GM19023 (cell line): Measurements from ENCODE around the gene USP32.

Source experiments
- ATAC-seq: cut with Tn5 transposase; IDR thresholded peaks from one replicate; pipeline ENCODE4 v1.9.1; 2021; ENCODE audit warnings: mild to moderate bottlenecking, moderate library complexity; ENCODE audit not compliant: unreplicated experiment

USP32 gene

GRCh38 chr17:60159479-60159866 is 232.5 kb downstream of the USP32 start:
- ATAC-seq: no peak

- ATAC-seq: no peak
These were observed 233.0 kb downstream of the USP32 start for GRCh38 chr17:60158751-60159478.

- ATAC-seq: no peak
These were observed 234.4 kb downstream of the USP32 start for GRCh38 chr17:60157487-60158040.

- ATAC-seq: no peak
These were observed 235.2 kb downstream of the USP32 start for GRCh38 chr17:60156746-60157145.

GRCh38 chr17:60155815-60156214 is 236.1 kb downstream of the USP32 start:
- ATAC-seq: no peak

- no peak for ATAC-seq
These were observed 236.5 kb downstream of the USP32 start for GRCh38 chr17:60155427-60155814.

- no peak for ATAC-seq
These were observed 237.1 kb downstream of the USP32 start for GRCh38 chr17:60154616-60155426.

GRCh38 chr17:60153606-60154390 is 238.1 kb downstream of the USP32 start:
- ATAC-seq: no peak

- no peak for ATAC-seq
These were observed 240.6 kb downstream of the USP32 start for GRCh38 chr17:60151355-60151754.

GRCh38 chr17:60149691-60150582 is 242.0 kb downstream of the USP32 start, which contains the start of gene CA4:
Gene CA4, plus strand, starts transcription at chr17:60149973. Its CDS starts 62 bp downstream, at chr17:60150035.
- no peak for ATAC-seq

- no peak for ATAC-seq
These were observed 243.6 kb downstream of the USP32 start for GRCh38 chr17:60148373-60148772.

- no peak for ATAC-seq
These were observed 244.2 kb downstream of the USP32 start for GRCh38 chr17:60147553-60148223.

GRCh38 chr17:60146206-60146605 is 245.7 kb downstream of the USP32 start:
- no peak for ATAC-seq

- no peak for ATAC-seq
These were observed 246.7 kb downstream of the USP32 start for GRCh38 chr17:60145006-60145935.

- no peak for ATAC-seq
These were observed 248.9 kb downstream of the USP32 start for GRCh38 chr17:60142872-60143499.

- ATAC-seq: no peak
These were observed 250.6 kb downstream of the USP32 start for GRCh38 chr17:60141111-60142018.
